GM10248 (cell line): ENCODE results near the gene MRPL37.

Experiments
- CTCF ChIA-PET: fragments of 300-600 bp; sonication (Branson Sonifier 250); formaldehyde crosslinking; extraction: SDS; loops from one replicate; lab custom pipeline; 2021; ENCODE audit warnings: antibody characterized with exemption; lab: Yijun Ruan, JAX
- POLR2A ChIA-PET: fragments of 350-650 bp; sonication (Branson Sonifier 250); formaldehyde crosslinking; extraction: SDS; loops from one replicate; lab custom pipeline; 2020; ENCODE audit warnings: antibody characterized with exemption; lab: Yijun Ruan, JAX
- DNase-seq: peaks from one replicate; pipeline ENCODE4 v3.0.0; 2012; ENCODE audit errors: extremely low spot score
- TF ChIP-seq, protein P1 (sequence below): IDR thresholded peaks from 2 replicates; pipeline ENCODE4 v1.5.1; 2012; ENCODE audit warnings: mild to moderate bottlenecking, low read depth; ENCODE audit errors: extremely low read depth, missing control alignments, control extremely low read depth

The MRPL37 gene

GRCh38 chr1:54244655-54245054 lies 44.7 kb downstream of the MRPL37 start:
- no peak for DNase-seq
- TF ChIP-seq, protein P1, sequence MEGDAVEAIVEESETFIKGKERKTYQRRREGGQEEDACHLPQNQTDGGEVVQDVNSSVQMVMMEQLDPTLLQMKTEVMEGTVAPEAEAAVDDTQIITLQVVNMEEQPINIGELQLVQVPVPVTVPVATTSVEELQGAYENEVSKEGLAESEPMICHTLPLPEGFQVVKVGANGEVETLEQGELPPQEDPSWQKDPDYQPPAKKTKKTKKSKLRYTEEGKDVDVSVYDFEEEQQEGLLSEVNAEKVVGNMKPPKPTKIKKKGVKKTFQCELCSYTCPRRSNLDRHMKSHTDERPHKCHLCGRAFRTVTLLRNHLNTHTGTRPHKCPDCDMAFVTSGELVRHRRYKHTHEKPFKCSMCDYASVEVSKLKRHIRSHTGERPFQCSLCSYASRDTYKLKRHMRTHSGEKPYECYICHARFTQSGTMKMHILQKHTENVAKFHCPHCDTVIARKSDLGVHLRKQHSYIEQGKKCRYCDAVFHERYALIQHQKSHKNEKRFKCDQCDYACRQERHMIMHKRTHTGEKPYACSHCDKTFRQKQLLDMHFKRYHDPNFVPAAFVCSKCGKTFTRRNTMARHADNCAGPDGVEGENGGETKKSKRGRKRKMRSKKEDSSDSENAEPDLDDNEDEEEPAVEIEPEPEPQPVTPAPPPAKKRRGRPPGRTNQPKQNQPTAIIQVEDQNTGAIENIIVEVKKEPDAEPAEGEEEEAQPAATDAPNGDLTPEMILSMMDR: no peak
- ChIA-PET POLR2A (no interaction called here), CTCF (interaction anchor here (1.2 kb wide), 1 partner anchor 10 kb away, joined by 3 read pairs; no protein-coding TSS in a partner anchor)

- ChIA-PET CTCF (no interaction called here), POLR2A (no interaction called here)
- no peak for DNase-seq
- TF ChIP-seq, protein P1: no peak
Observed at GRCh38 chr1:54245501-54245900, 45.5 kb downstream of the MRPL37 start.

- POLR2A ChIA-PET: no interaction called here
- TF ChIP-seq, protein P1: no peak
- no peak for DNase-seq
- CTCF ChIA-PET: no interaction called here
Observed at GRCh38 chr1:54246116-54246721, 46.3 kb downstream of the MRPL37 start.

DNA sequence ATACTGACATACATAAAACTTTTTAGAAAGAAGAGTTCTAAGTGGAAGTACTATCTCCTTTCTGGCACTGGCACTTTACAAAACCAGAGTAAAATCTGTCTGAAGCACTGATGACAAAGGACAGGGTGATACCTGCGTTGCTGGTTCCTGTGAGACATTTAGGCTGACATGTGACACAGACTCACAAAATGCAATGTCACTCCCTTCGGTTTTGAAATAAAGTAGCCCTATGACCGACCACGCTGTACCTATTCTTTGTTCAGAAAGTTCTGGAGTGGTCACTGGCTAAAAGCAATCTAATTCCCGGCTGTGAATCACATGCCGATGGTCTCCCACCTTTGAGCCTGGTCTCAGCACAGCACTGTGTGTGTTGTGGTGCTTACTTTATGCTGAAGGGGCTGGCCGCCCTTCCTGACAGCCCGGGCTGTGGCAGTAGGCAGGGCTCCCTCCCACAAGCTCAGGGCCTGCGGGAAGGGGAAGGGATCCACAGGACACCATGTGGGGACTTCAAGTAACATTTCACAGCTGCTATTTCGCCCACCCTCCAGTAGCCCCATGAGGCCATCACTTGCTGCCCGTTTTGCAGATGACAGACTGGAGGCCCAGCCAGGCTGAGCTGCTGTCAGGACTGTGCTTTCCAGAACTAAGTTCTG lies 48.0 kb downstream of the MRPL37 start:
- DNase-seq: no peak
- POLR2A ChIA-PET: no interaction called here
- CTCF ChIA-PET: no interaction called here
- TF ChIP-seq, protein P1: no peak

DNA sequence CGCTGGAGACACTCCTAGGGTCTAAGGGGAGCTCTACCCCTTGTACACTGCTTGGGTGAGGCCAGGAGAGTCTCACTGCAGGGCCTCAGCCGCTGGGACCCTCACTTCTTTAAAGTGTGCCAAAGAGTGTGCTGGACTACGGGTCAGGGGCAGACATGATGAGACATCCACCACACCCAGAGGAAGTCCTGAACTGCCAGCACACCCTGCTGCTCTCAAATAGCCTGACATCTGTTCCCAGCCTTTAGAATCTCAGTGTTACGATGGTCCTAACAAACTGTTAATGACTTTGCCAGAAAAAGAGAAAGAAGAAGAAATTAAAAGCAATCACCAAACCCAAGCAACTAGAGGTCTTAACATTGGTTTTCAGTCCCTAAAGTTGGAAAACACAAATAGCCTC lies 49.0 kb downstream of the MRPL37 start:
- TF ChIP-seq, protein P1: no peak
- POLR2A ChIA-PET: no interaction called here
- DNase-seq: no peak
- CTCF ChIA-PET: no interaction called here

- no peak for DNase-seq
- TF ChIP-seq, protein P1: no peak
- CTCF ChIA-PET: no interaction called here
- POLR2A ChIA-PET: no interaction called here
Observed at GRCh38 chr1:54249819-54250435, 50.0 kb downstream of the MRPL37 start.
